DOHH2 (cell line): Measurements from ENCODE around the gene PRSS48.

ENCODE experiments used
- H3F3A ChIP-seq: fragments of 200-600 bp; sonication (generic), shearing (Covaris generic); 2 replicates; pipeline ENCODE4 v1.6.0; 2016; ENCODE audit warnings: antibody characterized with exemption, mild to moderate bottlenecking; ENCODE audit not compliant: control insufficient read depth, insufficient read depth
- H3K27ac ChIP-seq: fragments of 200-600 bp; sonication (generic); 2 replicates; pipeline ENCODE4 v1.5.1; 2014; ENCODE audit warnings: low read depth, mild to moderate bottlenecking, low read length, moderate library complexity
- H3K27me3 ChIP-seq: fragments of 200-600 bp; sonication (generic); 2 replicates; pipeline ENCODE4 v1.6.1; 2014; ENCODE audit warnings: mild to moderate bottlenecking, low read length, mixed read lengths; ENCODE audit not compliant: control insufficient read depth
- H3K36me3 ChIP-seq: fragments of 200-600 bp; sonication (generic); 2 replicates; pipeline ENCODE4 v1.6.1; 2014; ENCODE audit warnings: mild to moderate bottlenecking, low read length, moderate library complexity, mixed read lengths; ENCODE audit not compliant: control insufficient read depth
- H3K4me1 ChIP-seq: fragments of 200-600 bp; sonication (generic); 2 replicates; pipeline ENCODE4 v1.6.1; 2014; ENCODE audit warnings: mild to moderate bottlenecking, low read length, mixed read lengths; ENCODE audit not compliant: control insufficient read depth
- H3K4me2 ChIP-seq: fragments of 200-600 bp; sonication (generic); 2 replicates; pipeline ENCODE4 v1.6.0; 2014; ENCODE audit warnings: mild to moderate bottlenecking, low read length, moderate library complexity
- H3K4me3 ChIP-seq: fragments of 200-600 bp; sonication (generic); 2 replicates; pipeline ENCODE4 v1.5.1; 2014; ENCODE audit warnings: mild to moderate bottlenecking, low read length, mixed read lengths
- H3K79me2 ChIP-seq: fragments of 200-600 bp; sonication (generic); 2 replicates; pipeline ENCODE4 v1.6.1; 2014; ENCODE audit warnings: mild to moderate bottlenecking, low read length, mixed read lengths; ENCODE audit not compliant: control insufficient read depth
- H3K9me2 ChIP-seq: fragments of 200-600 bp; sonication (generic); replicated peaks from 2 replicates; pipeline ENCODE4 v1.6.1; 2014; ENCODE audit warnings: mild to moderate bottlenecking, low read length, mixed read lengths; ENCODE audit not compliant: control insufficient read depth
- H3K9me3 ChIP-seq: fragments of 200-600 bp; sonication (generic); 2 replicates; pipeline ENCODE4 v1.6.1; 2014; ENCODE audit warnings: antibody characterized with exemption, low read length, mixed read lengths; ENCODE audit not compliant: control insufficient read depth, insufficient read depth
- H4K20me1 ChIP-seq: fragments of 200-600 bp; sonication (generic); 2 replicates; pipeline ENCODE4 v1.6.0; 2014; ENCODE audit warnings: low read depth, mild to moderate bottlenecking, antibody characterized with exemption, low read length, moderate library complexity; ENCODE audit not compliant: control insufficient read depth, insufficient read depth
- CTCF ChIP-seq: fragments of 200-600 bp; sonication (generic); IDR thresholded peaks from one replicate; pipeline ENCODE4 v1.5.1; 2014; ENCODE audit warnings: antibody characterized with exemption, mild to moderate bottlenecking, low read depth, low read length; ENCODE audit not compliant: poor library complexity, severe bottlenecking
- EZH2phosphoT487 ChIP-seq: fragments of 200-600 bp; sonication (generic); IDR thresholded peaks from 2 replicates; pipeline ENCODE4 v1.6.1; 2017; ENCODE audit warnings: borderline replicate concordance, mild to moderate bottlenecking, antibody characterized with exemption, low read length, moderate library complexity, mixed read lengths

Gene PRSS48

GRCh38 chr4:151291485-151291884 lies 14.5 kb downstream of the PRSS48 start:
- no peaks in the 10 kb centered on the region for H3K27me3 ChIP-seq
- TF ChIP-seq EZH2phosphoT487 (no peak), CTCF (no peak)
- no peaks in the 10 kb centered on the region for H3K9me3 ChIP-seq
- no peaks in the 10 kb centered on the region for H3K9me2 ChIP-seq
- no peaks in the 10 kb centered on the region for H4K20me1 ChIP-seq
- no peak overlapping the region for H3K27ac ChIP-seq
- no peaks in the 10 kb centered on the region for H3K4me1 ChIP-seq
- H3K4me3 ChIP-seq, result no peak overlapping the region
- no peaks in the 10 kb centered on the region for H3K79me2 ChIP-seq
- no peaks in the 10 kb centered on the region for H3F3A ChIP-seq
- no peak overlapping the region for H3K4me2 ChIP-seq
- no peaks in the 10 kb centered on the region for H3K36me3 ChIP-seq

DNA sequence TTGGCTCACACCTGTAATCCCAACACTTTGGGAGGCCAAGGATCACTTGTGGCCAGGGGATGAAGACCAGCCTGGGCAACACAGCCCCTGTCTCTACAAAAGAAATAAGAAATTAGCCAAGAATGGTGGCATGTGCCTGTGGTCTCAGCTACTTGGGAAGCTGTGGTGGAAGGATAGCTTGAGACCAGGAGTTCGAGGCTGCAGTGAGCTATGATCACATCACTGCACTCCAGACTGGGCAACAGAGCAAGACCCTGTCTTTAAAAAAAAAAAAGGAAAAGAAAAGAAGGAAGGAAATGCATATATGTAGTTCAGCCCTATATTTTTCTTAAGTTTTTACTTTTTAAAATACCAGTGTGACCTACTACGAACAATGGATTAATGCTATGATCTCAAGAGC lies 15.1 kb downstream of the PRSS48 start:
- no peak overlapping the region for H3K27ac ChIP-seq
- H4K20me1 ChIP-seq, result no peaks in the 10 kb centered on the region
- H3K27me3 ChIP-seq, result no peaks in the 10 kb centered on the region
- no peak overlapping the region for H3K4me2 ChIP-seq
- no peaks in the 10 kb centered on the region for H3K9me2 ChIP-seq
- no peak for TF ChIP-seq CTCF
- no peaks in the 10 kb centered on the region for H3K79me2 ChIP-seq
- H3F3A ChIP-seq, result no peaks in the 10 kb centered on the region
- no peaks in the 10 kb centered on the region for H3K9me3 ChIP-seq
- H3K4me1 ChIP-seq, result no peaks in the 10 kb centered on the region
- H3K4me3 ChIP-seq, result no peak overlapping the region
- no peaks in the 10 kb centered on the region for H3K36me3 ChIP-seq

GRCh38 chr4:151294833-151295496 lies 18.0 kb downstream of the PRSS48 start:
- Histone ChIP-seq H3K27ac (no peak overlapping the region), H4K20me1 (no peaks in the 10 kb centered on the region), H3F3A (no peaks in the 10 kb centered on the region), H3K36me3 (no peaks in the 10 kb centered on the region), H3K4me1 (no peaks in the 10 kb centered on the region), H3K27me3 (no peaks in the 10 kb centered on the region), H3K4me3 (no peak overlapping the region), H3K4me2 (no peak overlapping the region), H3K79me2 (no peaks in the 10 kb centered on the region), H3K9me2 (no peaks in the 10 kb centered on the region), H3K9me3 (no peaks in the 10 kb centered on the region)
- TF ChIP-seq EZH2phosphoT487 (no peak), CTCF (no peak)
